ENCODE measurements around the gene XYLB.

DNA sequence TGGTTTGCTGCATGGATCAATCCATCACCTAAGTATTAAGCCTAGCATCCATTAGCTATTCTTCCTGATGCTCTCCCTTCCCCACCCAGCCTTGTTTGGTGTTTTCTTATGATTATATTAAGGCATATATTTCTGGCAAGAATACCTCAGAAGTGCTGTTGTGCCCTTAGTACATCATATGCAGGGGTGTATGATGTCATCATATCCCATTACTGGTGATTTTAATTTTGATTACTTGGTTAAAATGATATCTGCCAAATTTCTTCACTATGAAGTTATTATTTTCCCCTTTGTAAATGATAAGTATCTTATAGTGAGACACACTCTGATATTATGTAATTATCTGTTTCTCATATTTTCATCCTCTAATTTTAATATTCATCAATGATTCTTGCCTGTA lies 49.0 kb upstream of the XYLB start:
- no peak for TF ChIP-seq POLR2A (IDR thresholded peaks at IDR 0.05)
- TF ChIP-seq, protein P1, sequence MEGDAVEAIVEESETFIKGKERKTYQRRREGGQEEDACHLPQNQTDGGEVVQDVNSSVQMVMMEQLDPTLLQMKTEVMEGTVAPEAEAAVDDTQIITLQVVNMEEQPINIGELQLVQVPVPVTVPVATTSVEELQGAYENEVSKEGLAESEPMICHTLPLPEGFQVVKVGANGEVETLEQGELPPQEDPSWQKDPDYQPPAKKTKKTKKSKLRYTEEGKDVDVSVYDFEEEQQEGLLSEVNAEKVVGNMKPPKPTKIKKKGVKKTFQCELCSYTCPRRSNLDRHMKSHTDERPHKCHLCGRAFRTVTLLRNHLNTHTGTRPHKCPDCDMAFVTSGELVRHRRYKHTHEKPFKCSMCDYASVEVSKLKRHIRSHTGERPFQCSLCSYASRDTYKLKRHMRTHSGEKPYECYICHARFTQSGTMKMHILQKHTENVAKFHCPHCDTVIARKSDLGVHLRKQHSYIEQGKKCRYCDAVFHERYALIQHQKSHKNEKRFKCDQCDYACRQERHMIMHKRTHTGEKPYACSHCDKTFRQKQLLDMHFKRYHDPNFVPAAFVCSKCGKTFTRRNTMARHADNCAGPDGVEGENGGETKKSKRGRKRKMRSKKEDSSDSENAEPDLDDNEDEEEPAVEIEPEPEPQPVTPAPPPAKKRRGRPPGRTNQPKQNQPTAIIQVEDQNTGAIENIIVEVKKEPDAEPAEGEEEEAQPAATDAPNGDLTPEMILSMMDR (IDR thresholded peaks at IDR 0.05 in 8 of 11, conservative IDR thresholded peaks at IDR 0.05 in 3 of 11): no peak
- no peak for TF ChIP-seq POLR2AphosphoS5 (IDR thresholded peaks at IDR 0.05)
